Activated naive CD4-positive, alpha-beta T cell treated with anti-CD3 and anti-CD28 coated beads, Interleukin-2, amount 10 ng/mL, durations not matched to agents 7 days and 5 days (primary cell): ENCODE measurements around the gene FNIP2.
"Not testable (repeated sequence)": the region's sequence is repeated elsewhere in the genome, so short reads cannot be mapped to it uniquely, and the experiment has no call there.

Experiments
- CTCF ChIA-PET: fragments of 350-600 bp; sonication (Branson Sonifier 250); formaldehyde crosslinking; loops from one replicate; lab custom pipeline; 2021; ENCODE audit warnings: antibody characterized with exemption; lab: Charles Lee
- DNase-seq: peaks from one replicate; pipeline ENCODE4 v3.0.0-alpha.2; 2020
- H3K27ac Mint-ChIP-seq: one replicate; pipeline ENCODE4 v1.8.0; 2021; ENCODE audit warnings: mild to moderate bottlenecking, moderate library complexity, mixed read lengths
- H3K27me3 Mint-ChIP-seq: one replicate; pipeline ENCODE4 v1.8.0; 2021; ENCODE audit warnings: mild to moderate bottlenecking, mixed read lengths
- H3K36me3 Mint-ChIP-seq: one replicate; pipeline ENCODE4 v1.8.0; 2021; ENCODE audit warnings: mixed read lengths
- H3K4me1 Mint-ChIP-seq: one replicate; pipeline ENCODE4 v1.8.0; 2021; ENCODE audit warnings: mixed read lengths
- H3K4me3 Mint-ChIP-seq: one replicate; pipeline ENCODE4 v1.8.0; 2021; ENCODE audit warnings: mild to moderate bottlenecking, moderate library complexity, mixed read lengths
- H3K9me3 Mint-ChIP-seq: one replicate; pipeline ENCODE4 v1.8.0; 2021; ENCODE audit warnings: mixed read lengths

The FNIP2 gene

GRCh38 chr4:158903472-158904043 is 134.7 kb downstream of the FNIP2 start:
- H3K36me3 Mint-ChIP-seq = peaks cover 43% of the 10 kb centered on the region

DNA sequence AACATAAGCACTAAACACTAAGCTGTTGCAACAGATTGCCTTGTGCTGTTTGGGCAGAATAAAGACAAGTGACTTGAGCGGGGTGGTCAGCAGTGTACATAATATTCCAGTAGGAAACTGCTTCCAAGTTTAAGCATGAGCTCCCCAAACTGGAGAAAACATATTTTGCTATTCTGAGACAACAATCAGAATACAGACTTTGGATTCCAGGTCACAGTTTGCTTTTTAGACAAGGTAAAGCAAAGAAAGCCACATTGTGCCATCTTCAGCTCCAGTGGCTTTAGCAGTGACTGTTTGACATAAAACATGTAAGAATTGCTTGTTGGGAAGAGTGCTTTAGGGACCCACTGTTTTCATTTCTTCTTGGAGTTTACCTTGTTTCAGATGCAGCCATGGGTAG is 136.0 kb downstream of the FNIP2 start:
- no peak for DNase-seq
- no peak overlapping the region for H3K4me3 Mint-ChIP-seq
- CTCF ChIA-PET = no interaction called here
- no peaks in the 10 kb centered on the region for H3K27me3 Mint-ChIP-seq
- H3K27ac Mint-ChIP-seq = no peak overlapping the region
- H3K36me3 Mint-ChIP-seq = peaks cover 32% of the 10 kb centered on the region
- H3K4me1 Mint-ChIP-seq = peaks cover 23% of the 10 kb centered on the region
- peaks cover 8% of the 10 kb centered on the region for H3K9me3 Mint-ChIP-seq

More at GRCh38 chr4:158903472-158904043, 134.7 kb downstream of the FNIP2 start:
- Mint-ChIP-seq H3K4me1 (peaks cover 23% of the 10 kb centered on the region), H3K9me3 (peaks cover 10% of the 10 kb centered on the region), H3K4me3 (no peak overlapping the region), H3K27ac (peak overlapping the region; percentile 6), H3K27me3 (no peaks in the 10 kb centered on the region)
- CTCF ChIA-PET = no interaction called here
- no peak for DNase-seq

GRCh38 chr4:158906073-158906472 is 137.2 kb downstream of the FNIP2 start:
- peaks cover 5% of the 10 kb centered on the region for H3K9me3 Mint-ChIP-seq
- CTCF ChIA-PET = no interaction called here
- no peaks in the 10 kb centered on the region for H3K27me3 Mint-ChIP-seq
- peak; percentile 41 for DNase-seq
- no peak overlapping the region for H3K4me3 Mint-ChIP-seq
- H3K27ac Mint-ChIP-seq = peak overlapping the region; percentile 46
- peaks cover 23% of the 10 kb centered on the region for H3K4me1 Mint-ChIP-seq
- peaks cover 24% of the 10 kb centered on the region for H3K36me3 Mint-ChIP-seq

GRCh38 chr4:158912390-158912789 is 143.6 kb downstream of the FNIP2 start:
- H3K4me1 Mint-ChIP-seq = no peaks in the 10 kb centered on the region
- CTCF ChIA-PET = no interaction called here
- no peak overlapping the region for H3K4me3 Mint-ChIP-seq
- peaks cover 3% of the 10 kb centered on the region for H3K27me3 Mint-ChIP-seq
- DNase-seq = no peak
- H3K9me3 Mint-ChIP-seq = no peaks in the 10 kb centered on the region
- no peaks in the 10 kb centered on the region for H3K36me3 Mint-ChIP-seq
- H3K27ac Mint-ChIP-seq = no peak overlapping the region

DNA sequence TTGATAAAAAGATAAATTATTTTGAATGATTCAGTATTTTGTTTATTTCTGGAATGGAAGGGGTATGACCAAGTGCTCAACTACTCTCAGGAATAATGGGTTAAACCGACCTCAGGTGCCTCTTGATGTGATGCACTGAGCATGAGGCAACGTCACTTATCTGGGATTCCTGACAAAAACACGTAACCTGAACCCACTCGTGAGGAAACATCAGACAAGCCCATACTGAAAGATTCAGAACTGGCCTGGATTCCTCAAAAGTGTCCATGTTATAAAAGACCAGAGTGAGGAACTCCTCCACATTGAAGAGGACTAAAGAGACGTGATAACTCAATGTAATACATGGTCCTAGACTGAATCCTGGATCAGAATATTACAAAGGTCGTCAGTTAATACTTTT is 144.0 kb downstream of the FNIP2 start:
- Mint-ChIP-seq H3K27ac (no peak overlapping the region), H3K27me3 (peaks cover 4% of the 10 kb centered on the region), H3K36me3 (no peaks in the 10 kb centered on the region), H3K9me3 (no peaks in the 10 kb centered on the region), H3K4me1 (no peaks in the 10 kb centered on the region), H3K4me3 (no peak overlapping the region)
- CTCF ChIA-PET = no interaction called here
- DNase-seq = no peak

- DNase-seq = no peak
- CTCF ChIA-PET = no interaction called here
- H3K27me3 Mint-ChIP-seq = peaks cover 4% of the 10 kb centered on the region
Measured at GRCh38 chr4:158913766-158914165, 144.9 kb downstream of the FNIP2 start.

GRCh38 chr4:158914218-158914617 is 145.4 kb downstream of the FNIP2 start:
- Mint-ChIP-seq H3K27me3 (peaks cover 4% of the 10 kb centered on the region), H3K4me1 (no peaks in the 10 kb centered on the region), H3K36me3 (no peaks in the 10 kb centered on the region), H3K27ac (no peak overlapping the region), H3K4me3 (no peak overlapping the region), H3K9me3 (no peaks in the 10 kb centered on the region)
- no peak for DNase-seq
- CTCF ChIA-PET = no interaction called here

More at GRCh38 chr4:158913766-158914165, 144.9 kb downstream of the FNIP2 start:
- H3K27ac Mint-ChIP-seq = no peak overlapping the region
- no peak overlapping the region for H3K4me3 Mint-ChIP-seq
- H3K4me1 Mint-ChIP-seq = no peaks in the 10 kb centered on the region
- no peaks in the 10 kb centered on the region for H3K9me3 Mint-ChIP-seq
- H3K36me3 Mint-ChIP-seq = no peaks in the 10 kb centered on the region

GRCh38 chr4:158915683-158916241 is 146.9 kb downstream of the FNIP2 start:
- H3K27ac Mint-ChIP-seq = no peak overlapping the region
- DNase-seq = no peak
- no peak overlapping the region for H3K4me3 Mint-ChIP-seq
- CTCF ChIA-PET = no interaction called here
- no peaks in the 10 kb centered on the region for H3K4me1 Mint-ChIP-seq
- H3K9me3 Mint-ChIP-seq = peaks cover 3% of the 10 kb centered on the region
- no peaks in the 10 kb centered on the region for H3K36me3 Mint-ChIP-seq
- H3K27me3 Mint-ChIP-seq = peaks cover 4% of the 10 kb centered on the region

DNA sequence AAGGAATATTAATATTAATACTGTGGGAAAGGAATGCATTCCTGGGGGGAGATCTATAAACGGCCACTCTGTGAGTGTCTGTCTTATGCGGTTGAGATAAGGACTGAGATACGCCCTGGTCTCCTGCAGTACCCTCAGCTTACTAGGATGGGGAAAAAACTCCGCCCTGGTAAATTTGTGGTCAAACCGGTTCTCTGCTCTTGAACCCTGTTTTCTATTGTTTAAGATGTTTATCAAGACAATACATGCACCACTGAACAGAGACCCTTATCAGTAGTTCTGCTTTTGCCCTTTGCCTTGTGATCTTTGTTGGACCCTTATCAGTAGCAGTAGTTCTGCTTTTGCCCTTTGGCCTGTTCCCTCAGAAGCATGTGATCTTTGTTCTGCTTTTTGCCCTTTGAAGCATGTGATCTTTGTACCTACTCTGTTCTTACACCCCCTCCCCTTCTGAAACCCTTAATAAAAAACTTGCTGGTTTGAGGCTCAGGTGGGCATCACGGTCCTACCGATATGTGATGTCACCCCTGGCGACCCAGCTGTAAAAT is 151.7 kb downstream of the FNIP2 start:
- H3K36me3 Mint-ChIP-seq, H3K27ac Mint-ChIP-seq, H3K4me1 Mint-ChIP-seq, H3K9me3 Mint-ChIP-seq, H3K4me3 Mint-ChIP-seq, CTCF ChIA-PET, DNase-seq: not testable (repeated sequence)
- H3K27me3 Mint-ChIP-seq = peaks cover 13% of the 10 kb centered on the region

DNA sequence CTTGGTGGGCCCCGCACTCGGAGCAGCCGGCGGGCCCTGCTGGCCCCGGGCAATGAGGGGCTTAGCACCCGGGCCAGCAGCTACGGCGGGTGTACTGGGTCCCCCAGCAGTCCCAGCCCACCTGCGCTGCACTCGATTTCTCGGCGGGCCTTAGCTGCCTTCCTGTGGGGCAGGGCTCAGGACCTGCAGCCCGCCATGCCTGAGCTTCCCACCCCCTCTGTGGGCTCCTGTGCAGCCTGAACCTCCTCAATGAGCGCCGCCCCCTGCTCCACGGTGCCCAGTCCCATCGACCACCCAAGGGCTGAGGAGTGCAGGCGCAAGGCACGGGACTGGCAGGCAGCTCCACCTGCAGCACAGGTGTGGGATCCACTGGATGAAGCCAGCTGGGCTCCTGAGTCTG is 158.9 kb downstream of the FNIP2 start:
- H3K27ac Mint-ChIP-seq, H3K36me3 Mint-ChIP-seq, H3K9me3 Mint-ChIP-seq, CTCF ChIA-PET, H3K4me3 Mint-ChIP-seq, H3K27me3 Mint-ChIP-seq, DNase-seq: not testable (repeated sequence)
- peaks cover 11% of the 10 kb centered on the region for H3K4me1 Mint-ChIP-seq

DNA sequence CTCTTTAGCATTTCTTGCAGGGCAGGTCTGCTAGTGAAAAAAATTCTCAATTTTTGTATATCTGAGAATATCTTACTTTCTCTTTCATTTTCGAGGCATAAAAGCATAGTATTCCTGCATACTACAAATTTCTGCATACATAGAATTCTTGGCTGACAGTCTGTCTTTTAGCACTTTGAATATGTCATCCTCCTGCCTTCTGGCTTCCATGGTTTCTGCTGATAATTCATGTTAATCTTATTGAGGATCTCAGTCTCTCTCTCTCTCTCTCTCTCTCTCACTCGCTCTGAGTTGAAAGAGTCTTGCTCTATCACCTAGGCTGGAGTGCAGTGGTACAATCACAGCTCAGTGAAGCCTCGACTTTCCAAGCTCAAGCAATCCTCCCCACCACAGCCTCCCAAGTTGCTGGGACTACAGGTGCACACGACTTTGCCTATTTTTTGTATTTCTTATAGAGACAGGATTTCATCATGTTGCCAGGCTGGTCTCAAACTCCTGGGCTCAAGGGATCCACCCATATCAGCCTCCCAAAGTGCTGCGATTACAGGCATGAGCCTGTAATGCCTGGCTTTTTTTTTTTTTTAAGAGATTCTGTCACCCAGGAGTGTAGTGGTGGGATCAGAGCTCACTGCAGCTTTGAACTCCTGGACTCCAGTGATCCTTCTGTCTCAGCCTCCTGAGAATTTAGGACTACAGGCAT is 161.3 kb downstream of the FNIP2 start:
- Mint-ChIP-seq H3K9me3 (peaks cover 3% of the 10 kb centered on the region), H3K27ac (peak overlapping the region; percentile 15), H3K4me1 (peaks cover 11% of the 10 kb centered on the region), H3K27me3 (no peaks in the 10 kb centered on the region), H3K36me3 (no peaks in the 10 kb centered on the region), H3K4me3 (peak overlapping the region; percentile 32)
- CTCF ChIA-PET = no interaction called here
- no peak for DNase-seq

GRCh38 chr4:158930639-158930972 is 161.8 kb downstream of the FNIP2 start:
- Mint-ChIP-seq H3K27me3 (no peaks in the 10 kb centered on the region), H3K9me3 (peaks cover 3% of the 10 kb centered on the region), H3K4me3 (no peak overlapping the region), H3K4me1 (peaks cover 11% of the 10 kb centered on the region), H3K36me3 (no peaks in the 10 kb centered on the region), H3K27ac (no peak overlapping the region)
- no peak for DNase-seq
- CTCF ChIA-PET = no interaction called here

DNA sequence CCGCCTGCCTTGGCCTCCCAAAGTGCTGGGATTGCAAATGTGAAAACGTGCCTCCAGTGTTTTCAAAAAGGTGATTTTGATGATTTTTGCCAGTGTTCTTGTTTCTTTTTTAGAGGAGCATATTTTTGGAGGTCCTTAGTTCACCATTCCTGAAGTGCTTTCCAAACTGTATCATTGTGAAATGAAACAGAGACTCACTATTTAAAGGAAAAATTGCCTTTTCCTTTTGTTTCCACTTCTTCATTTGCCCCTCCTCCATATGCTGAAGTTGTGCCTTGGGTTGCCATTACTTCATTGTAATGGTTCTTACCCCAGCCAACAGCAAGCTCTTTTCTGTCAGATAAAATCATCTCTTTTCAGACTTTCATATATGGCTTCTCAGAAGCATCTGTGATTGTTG is 164.4 kb downstream of the FNIP2 start:
- H3K4me1 Mint-ChIP-seq = peaks cover 9% of the 10 kb centered on the region
- H3K4me3 Mint-ChIP-seq = no peak overlapping the region
- DNase-seq = no peak
- H3K27me3 Mint-ChIP-seq = no peaks in the 10 kb centered on the region
- H3K36me3 Mint-ChIP-seq = no peaks in the 10 kb centered on the region
- H3K27ac Mint-ChIP-seq = no peak overlapping the region
- CTCF ChIA-PET = no interaction called here
- peaks cover 3% of the 10 kb centered on the region for H3K9me3 Mint-ChIP-seq

DNA sequence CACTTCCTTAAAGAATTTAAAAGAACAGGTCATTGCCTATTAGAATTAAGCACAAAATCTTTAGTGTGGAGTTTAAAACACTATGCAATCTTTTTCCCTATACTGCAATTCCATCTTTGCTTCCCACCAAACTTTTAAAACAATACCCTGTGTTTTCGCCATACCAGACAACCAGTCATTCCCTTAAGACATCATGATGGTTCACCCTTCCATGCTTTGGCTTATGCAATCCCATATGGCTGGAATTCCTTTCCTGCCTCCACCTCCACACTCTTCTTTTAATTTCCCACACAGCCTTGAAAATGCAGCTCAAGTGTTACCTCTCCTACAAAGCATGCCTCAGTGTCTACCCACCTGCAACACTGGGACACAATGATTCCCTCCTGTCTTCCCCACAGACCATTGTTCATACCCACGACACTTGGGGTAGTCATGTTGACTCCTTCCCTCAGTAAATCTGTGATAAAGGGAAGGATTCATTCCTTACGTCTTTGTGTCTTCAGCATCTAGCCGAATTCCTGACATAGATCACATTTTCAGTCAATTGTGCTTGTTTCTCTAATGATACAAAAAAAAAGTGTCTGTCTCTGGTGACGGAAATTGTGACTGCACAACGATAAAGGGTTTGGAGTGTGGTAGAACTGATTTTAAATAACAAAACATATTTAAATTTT is 166.3 kb downstream of the FNIP2 start:
- H3K9me3 Mint-ChIP-seq = no peaks in the 10 kb centered on the region
- H3K4me3 Mint-ChIP-seq = no peak overlapping the region
- DNase-seq = no peak
- H3K36me3 Mint-ChIP-seq = no peaks in the 10 kb centered on the region
- H3K27ac Mint-ChIP-seq = no peak overlapping the region
- H3K27me3 Mint-ChIP-seq = no peaks in the 10 kb centered on the region
- CTCF ChIA-PET = no interaction called here
- peaks cover 2% of the 10 kb centered on the region for H3K4me1 Mint-ChIP-seq
